ENCODE results near the gene VTN. TPM values are rescaled to one million over a fixed set of nuclear protein-coding genes. Genes with fewer than 3 reads are reported as not detected.
A peak's percentile ranks its signal among the peaks of the same experiment; 100 is the strongest.
"Not testable (repeated sequence)": the region's sequence is repeated elsewhere in the genome, so short reads cannot be mapped to it uniquely, and the experiment has no call there.

Gene VTN
- total and polyA plus RNA-seq, 4 donors: 0.63 to 4.3 (median 2.0) TPM

- DNase-seq: no peak
- intact Hi-C loops (cut with DNase I): no loop called here
- no peak overlapping the region for H3K27ac ChIP-seq (ENCODE audit: low read depth in 1 of 2, low read length in 2 of 2)
- no peak for ATAC-seq (ENCODE audit: low FRiP score)
- no peaks in the 10 kb centered on the region for H3K9me3 ChIP-seq (ENCODE audit: control insufficient read depth, low read length)
- peaks cover 3 to 4% of the 10 kb centered on the region in 2 donors for H3K4me1 ChIP-seq (ENCODE audit: control insufficient read depth in 1 of 2, insufficient read depth in 2 of 2, low read length in 2 of 2)
- H3K4me3 ChIP-seq (ENCODE audit: low read length in 2 of 2): no peak overlapping the region
- WGBS, 2 donors: 92% methylated on average over 9 of the region's 9 CpGs
- H3K36me3 ChIP-seq (ENCODE audit: control insufficient read depth in 1 of 2, insufficient read depth in 2 of 2, low read length in 1 of 2): peaks cover 0 to 14% of the 10 kb centered on the region in 2 donors
- no peaks in the 10 kb centered on the region for H3K27me3 ChIP-seq (ENCODE audit: control insufficient read depth in 1 of 2, insufficient read depth in 2 of 2, low read length in 1 of 2)
Observed at GRCh38 chr17:28344011-28344410, 26.1 kb downstream of the VTN start.

GRCh38 chr17:28343491-28343932 is 26.6 kb downstream of the VTN start:
- no peak overlapping the region for H3K4me3 ChIP-seq (ENCODE audit: low read length in 2 of 2)
- intact Hi-C loops (cut with DNase I): no loop called here
- no peak for ATAC-seq (ENCODE audit: low FRiP score)
- H3K27ac ChIP-seq (ENCODE audit: low read depth in 1 of 2, low read length in 2 of 2): no peak overlapping the region
- no peak for DNase-seq
- peaks cover 0 to 14% of the 10 kb centered on the region in 2 donors for H3K36me3 ChIP-seq (ENCODE audit: control insufficient read depth in 1 of 2, insufficient read depth in 2 of 2, low read length in 1 of 2)
- no peaks in the 10 kb centered on the region for H3K9me3 ChIP-seq (ENCODE audit: control insufficient read depth, low read length)
- peaks cover 3 to 4% of the 10 kb centered on the region in 2 donors for H3K4me1 ChIP-seq (ENCODE audit: control insufficient read depth in 1 of 2, insufficient read depth in 2 of 2, low read length in 2 of 2)
- H3K27me3 ChIP-seq (ENCODE audit: control insufficient read depth in 1 of 2, insufficient read depth in 2 of 2, low read length in 1 of 2): no peaks in the 10 kb centered on the region
- 86 to 87% methylated on average over 10 of the region's 10 CpGs for WGBS, 2 donors

GRCh38 chr17:28342313-28342712 is 27.8 kb downstream of the VTN start:
- DNase-seq (no peak), ATAC-seq (ENCODE audit: low FRiP score) (no peak)
- Histone ChIP-seq H3K4me1 (ENCODE audit: control insufficient read depth in 1 of 2, insufficient read depth in 2 of 2, low read length in 2 of 2) (peaks cover 3 to 4% of the 10 kb centered on the region in 2 donors), H3K36me3 (ENCODE audit: control insufficient read depth in 1 of 2, insufficient read depth in 2 of 2, low read length in 1 of 2) (peaks cover 0 to 14% of the 10 kb centered on the region in 2 donors), H3K27ac (ENCODE audit: low read depth in 1 of 2, low read length in 2 of 2) (no peak overlapping the region), H3K27me3 (ENCODE audit: control insufficient read depth in 1 of 2, insufficient read depth in 2 of 2, low read length in 1 of 2) (no peaks in the 10 kb centered on the region), H3K4me3 (ENCODE audit: low read length in 2 of 2) (no peak overlapping the region), H3K9me3 (ENCODE audit: control insufficient read depth, low read length) (no peaks in the 10 kb centered on the region)
- WGBS, 2 donors: 87 to 89% methylated on average over 14 of the region's 14 CpGs
- intact Hi-C loops (cut with DNase I): no loop called here

- ATAC-seq (ENCODE audit: low FRiP score) (no peak), DNase-seq (no peak)
- WGBS, 2 donors: 87 to 93% methylated on average over 11 of the region's 11 CpGs
- H3K27me3 ChIP-seq (ENCODE audit: control insufficient read depth in 1 of 2, insufficient read depth in 2 of 2, low read length in 1 of 2): no peaks in the 10 kb centered on the region
- no peaks in the 10 kb centered on the region for H3K9me3 ChIP-seq (ENCODE audit: control insufficient read depth, low read length)
- intact Hi-C loops (cut with DNase I): no loop called here
- no peak overlapping the region for H3K4me3 ChIP-seq (ENCODE audit: low read length in 2 of 2)
- peaks cover 0 to 14% of the 10 kb centered on the region in 2 donors for H3K36me3 ChIP-seq (ENCODE audit: control insufficient read depth in 1 of 2, insufficient read depth in 2 of 2, low read length in 1 of 2)
- H3K4me1 ChIP-seq (ENCODE audit: control insufficient read depth in 1 of 2, insufficient read depth in 2 of 2, low read length in 2 of 2): peaks cover 3 to 10% of the 10 kb centered on the region in 2 donors
- H3K27ac ChIP-seq (ENCODE audit: low read depth in 1 of 2, low read length in 2 of 2): no peak overlapping the region
Observed at GRCh38 chr17:28341516-28341915, 28.6 kb downstream of the VTN start.

GRCh38 chr17:28340374-28340773 is 29.7 kb downstream of the VTN start:
- H3K9me3 ChIP-seq (ENCODE audit: control insufficient read depth, low read length): no peaks in the 10 kb centered on the region
- ATAC-seq (ENCODE audit: low FRiP score) (no peak), DNase-seq (no peak)
- H3K27me3 ChIP-seq (ENCODE audit: control insufficient read depth in 1 of 2, insufficient read depth in 2 of 2, low read length in 1 of 2): no peaks in the 10 kb centered on the region
- peaks cover 0 to 14% of the 10 kb centered on the region in 2 donors for H3K36me3 ChIP-seq (ENCODE audit: control insufficient read depth in 1 of 2, insufficient read depth in 2 of 2, low read length in 1 of 2)
- H3K4me1 ChIP-seq (ENCODE audit: control insufficient read depth in 1 of 2, insufficient read depth in 2 of 2, low read length in 2 of 2): peaks cover under 1 to 6% of the 10 kb centered on the region in 2 donors
- intact Hi-C loops (cut with DNase I): no loop called here
- H3K27ac ChIP-seq (ENCODE audit: low read depth in 1 of 2, low read length in 2 of 2): no peak overlapping the region
- no peak overlapping the region for H3K4me3 ChIP-seq (ENCODE audit: low read length in 2 of 2)
- WGBS, 2 donors: 90 to 93% methylated on average over 6 of the region's 6 CpGs

GRCh38 chr17:28339431-28339830 is 30.7 kb downstream of the VTN start:
- Histone ChIP-seq H3K9me3 (ENCODE audit: control insufficient read depth, low read length) (no peaks in the 10 kb centered on the region), H3K4me1 (ENCODE audit: control insufficient read depth in 1 of 2, insufficient read depth in 2 of 2, low read length in 2 of 2) (peaks cover 0 to 6% of the 10 kb centered on the region in 2 donors), H3K27ac (ENCODE audit: low read depth in 1 of 2, low read length in 2 of 2) (no peak overlapping the region), H3K36me3 (ENCODE audit: control insufficient read depth in 1 of 2, insufficient read depth in 2 of 2, low read length in 1 of 2) (peaks cover 0 to 11% of the 10 kb centered on the region in 2 donors), H3K27me3 (ENCODE audit: control insufficient read depth in 1 of 2, insufficient read depth in 2 of 2, low read length in 1 of 2) (no peaks in the 10 kb centered on the region), H3K4me3 (ENCODE audit: low read length in 2 of 2) (no peak overlapping the region)
- intact Hi-C loops (cut with DNase I): loop anchor here (5.0 to 10.0 kb wide), 3 partner anchors 295 to 615 kb away; partner anchors contain the start of genes PHF12 (in 2 of the 2) and NLK (in 1 of the 2)
- DNase-seq (no peak), ATAC-seq (ENCODE audit: low FRiP score) (no peak)
- WGBS, 2 donors: 90 to 91% methylated on average over 15 of the region's 15 CpGs

- ATAC-seq (ENCODE audit: low FRiP score); H3K27me3 ChIP-seq (ENCODE audit: control insufficient read depth in 1 of 2, insufficient read depth in 2 of 2, low read length in 1 of 2); DNase-seq; H3K27ac ChIP-seq (ENCODE audit: low read depth in 1 of 2, low read length in 2 of 2); H3K4me1 ChIP-seq (ENCODE audit: control insufficient read depth in 1 of 2, insufficient read depth in 2 of 2, low read length in 2 of 2); H3K4me3 ChIP-seq (ENCODE audit: low read length in 2 of 2); H3K9me3 ChIP-seq (ENCODE audit: control insufficient read depth, low read length): not testable (repeated sequence)
- 83 to 90% methylated on average over 8 of the region's 8 CpGs for WGBS, 2 donors
- intact Hi-C loops (cut with DNase I): loop anchor here (5.0 to 10.0 kb wide), 3 partner anchors 294 to 616 kb away; partner anchors contain the start of genes PHF12 (in 2 of the 2) and NLK (in 1 of the 2)
- peaks cover 0 to 11% of the 10 kb centered on the region in 2 donors for H3K36me3 ChIP-seq (ENCODE audit: control insufficient read depth in 1 of 2, insufficient read depth in 2 of 2, low read length in 1 of 2)
Observed at GRCh38 chr17:28338769-28339212, 31.3 kb downstream of the VTN start.

- 22 to 31% methylated on average over 5 of the region's 5 CpGs for WGBS, 2 donors
- Histone ChIP-seq H3K9me3 (ENCODE audit: control insufficient read depth, low read length) (no peaks in the 10 kb centered on the region), H3K27ac (ENCODE audit: low read depth in 1 of 2, low read length in 2 of 2) (peak overlapping the region; percentile 12 to 49), H3K36me3 (ENCODE audit: control insufficient read depth in 1 of 2, insufficient read depth in 2 of 2, low read length in 1 of 2) (peaks cover 0 to 11% of the 10 kb centered on the region in 2 donors), H3K4me3 (ENCODE audit: low read length in 2 of 2) (no peak overlapping the region), H3K4me1 (ENCODE audit: control insufficient read depth in 1 of 2, insufficient read depth in 2 of 2, low read length in 2 of 2) (peaks cover 0 to 6% of the 10 kb centered on the region in 2 donors), H3K27me3 (ENCODE audit: control insufficient read depth in 1 of 2, insufficient read depth in 2 of 2, low read length in 1 of 2) (no peaks in the 10 kb centered on the region)
- DNase-seq: no peak
- intact Hi-C loops (cut with DNase I): loop anchor here (5.0 to 10.0 kb wide), 3 partner anchors 293 to 617 kb away; partner anchors contain the start of genes PHF12 (in 2 of the 2) and NLK (in 1 of the 2)
- ATAC-seq (ENCODE audit: low FRiP score): no peak
Observed at GRCh38 chr17:28338056-28338768, 31.9 kb downstream of the VTN start.

Data from aorta (tissue), 5 donors.